ENCODE results near the gene NOTUM. TPM values are rescaled to one million over a fixed set of nuclear protein-coding genes. Genes with fewer than 3 reads are reported as not detected.

NOTUM gene
- total and polyA plus RNA-seq, 9 of the 15 experiments (the other 6 are each of a cell fraction or from before 2014, with no cell fraction given): 0.03 to 14.0 (median 4.1) TPM

GRCh38 chr17:81916234-81917001 is 44.6 kb downstream of the NOTUM start (continued):
- TF ChIP-seq FOSL1 (tag; conservative IDR thresholded peaks at IDR 0.05): peak; percentile 68
- no peak for TF ChIP-seq TSHZ1 (CRISPR knock-in tag; IDR thresholded peaks at IDR 0.05)
- no peak for TF ChIP-seq ZNF274 (IDR thresholded peaks at IDR 0.05; ENCODE audit: borderline replicate concordance, low read depth, low read length)
- no peak for TF ChIP-seq HSF4 (CRISPR knock-in tag; IDR thresholded peaks at IDR 0.05; ENCODE audit: borderline replicate concordance)
- TF ChIP-seq, protein P1, sequence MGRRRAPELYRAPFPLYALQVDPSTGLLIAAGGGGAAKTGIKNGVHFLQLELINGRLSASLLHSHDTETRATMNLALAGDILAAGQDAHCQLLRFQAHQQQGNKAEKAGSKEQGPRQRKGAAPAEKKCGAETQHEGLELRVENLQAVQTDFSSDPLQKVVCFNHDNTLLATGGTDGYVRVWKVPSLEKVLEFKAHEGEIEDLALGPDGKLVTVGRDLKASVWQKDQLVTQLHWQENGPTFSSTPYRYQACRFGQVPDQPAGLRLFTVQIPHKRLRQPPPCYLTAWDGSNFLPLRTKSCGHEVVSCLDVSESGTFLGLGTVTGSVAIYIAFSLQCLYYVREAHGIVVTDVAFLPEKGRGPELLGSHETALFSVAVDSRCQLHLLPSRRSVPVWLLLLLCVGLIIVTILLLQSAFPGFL (CRISPR knock-in tag; IDR thresholded peaks at IDR 0.05): no peak
- peak; percentile 18 for TF ChIP-seq NR2C1 (IDR thresholded peaks at IDR 0.05)
- TF ChIP-seq NR2C1 (tag; IDR thresholded peaks at IDR 0.05): no peak
- TF ChIP-seq POLR2A (conservative IDR thresholded peaks at IDR 0.05): peak; percentile 74
- no peak for TF ChIP-seq SRSF1 (IDR thresholded peaks at IDR 0.05; ENCODE audit: low read depth, low read length)
- TF ChIP-seq, protein P2, sequence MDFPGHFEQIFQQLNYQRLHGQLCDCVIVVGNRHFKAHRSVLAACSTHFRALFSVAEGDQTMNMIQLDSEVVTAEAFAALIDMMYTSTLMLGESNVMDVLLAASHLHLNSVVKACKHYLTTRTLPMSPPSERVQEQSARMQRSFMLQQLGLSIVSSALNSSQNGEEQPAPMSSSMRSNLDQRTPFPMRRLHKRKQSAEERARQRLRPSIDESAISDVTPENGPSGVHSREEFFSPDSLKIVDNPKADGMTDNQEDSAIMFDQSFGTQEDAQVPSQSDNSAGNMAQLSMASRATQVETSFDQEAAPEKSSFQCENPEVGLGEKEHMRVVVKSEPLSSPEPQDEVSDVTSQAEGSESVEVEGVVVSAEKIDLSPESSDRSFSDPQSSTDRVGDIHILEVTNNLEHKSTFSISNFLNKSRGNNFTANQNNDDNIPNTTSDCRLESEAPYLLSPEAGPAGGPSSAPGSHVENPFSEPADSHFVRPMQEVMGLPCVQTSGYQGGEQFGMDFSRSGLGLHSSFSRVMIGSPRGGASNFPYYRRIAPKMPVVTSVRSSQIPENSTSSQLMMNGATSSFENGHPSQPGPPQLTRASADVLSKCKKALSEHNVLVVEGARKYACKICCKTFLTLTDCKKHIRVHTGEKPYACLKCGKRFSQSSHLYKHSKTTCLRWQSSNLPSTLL (IDR thresholded peaks at IDR 0.05): no peak
- no peak for TF ChIP-seq MIER1 (IDR thresholded peaks at IDR 0.05; ENCODE audit: low read depth)
- 0 out of 2 replicates have a peak, but pooled peaks have one; percentile 34 for TF ChIP-seq DMBX1 (CRISPR knock-in tag; IDR thresholded peaks at IDR 0.05; ENCODE audit: borderline replicate concordance)
- TF ChIP-seq NFYB (IDR thresholded peaks at IDR 0.05; ENCODE audit: extremely low read depth, insufficient read length): no peak
- TF ChIP-seq ATF3 (IDR thresholded peaks at IDR 0.05): peak; percentile 39
- TF ChIP-seq ATF3 (CRISPR knock-in tag; conservative IDR thresholded peaks at IDR 0.05): no peak
- no peak for TF ChIP-seq RFX7 (CRISPR knock-in tag; IDR thresholded peaks at IDR 0.05)
- 0 out of 2 replicates have a peak, but pooled peaks have one; percentile 16 for TF ChIP-seq CXXC5 (CRISPR knock-in tag; IDR thresholded peaks at IDR 0.05)
- TF ChIP-seq ZNF586 (CRISPR knock-in tag; conservative IDR thresholded peaks at IDR 0.05): no peak
- TF ChIP-seq, protein P3, sequence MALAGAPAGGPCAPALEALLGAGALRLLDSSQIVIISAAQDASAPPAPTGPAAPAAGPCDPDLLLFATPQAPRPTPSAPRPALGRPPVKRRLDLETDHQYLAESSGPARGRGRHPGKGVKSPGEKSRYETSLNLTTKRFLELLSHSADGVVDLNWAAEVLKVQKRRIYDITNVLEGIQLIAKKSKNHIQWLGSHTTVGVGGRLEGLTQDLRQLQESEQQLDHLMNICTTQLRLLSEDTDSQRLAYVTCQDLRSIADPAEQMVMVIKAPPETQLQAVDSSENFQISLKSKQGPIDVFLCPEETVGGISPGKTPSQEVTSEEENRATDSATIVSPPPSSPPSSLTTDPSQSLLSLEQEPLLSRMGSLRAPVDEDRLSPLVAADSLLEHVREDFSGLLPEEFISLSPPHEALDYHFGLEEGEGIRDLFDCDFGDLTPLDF (CRISPR knock-in tag; IDR thresholded peaks at IDR 0.05): no peak
- no peak for TF ChIP-seq KDM1A (IDR thresholded peaks at IDR 0.05)
